Neural progenitor cell (in vitro differentiated cells): ENCODE data around the gene ZNF597. TPM values are rescaled to one million over a fixed set of nuclear protein-coding genes. Genes with fewer than 3 reads are reported as not detected.

ENCODE experiments used
- DNase-seq: peaks from one replicate; pipeline ENCODE4 v3.0.0-alpha.2; 2016; ENCODE audit warnings: low spot score
- H2AFZ ChIP-seq: fragments of 200-600 bp; sonication (generic); replicated peaks from 2 replicates; pipeline ENCODE4 v1.6.1; 2016; ENCODE audit warnings: antibody characterized with exemption
- H3F3A ChIP-seq: fragments of 200-600 bp; sonication (generic); 2 replicates; pipeline ENCODE4 v1.6.1; 2016; ENCODE audit warnings: antibody characterized with exemption, low read depth
- H3K27ac ChIP-seq: fragments of 200-600 bp; sonication (generic); 2 replicates; pipeline ENCODE4 v1.5.1; 2016; ENCODE audit warnings: mild to moderate bottlenecking
- H3K27me3 ChIP-seq: fragments of 200-600 bp; sonication (generic); 2 replicates; pipeline ENCODE4 v1.6.1; 2016; ENCODE audit warnings: mild to moderate bottlenecking, moderate library complexity
- H3K36me3 ChIP-seq: fragments of 200-600 bp; sonication (generic); 2 replicates; pipeline ENCODE4 v1.5.1; 2016
- H3K4me1 ChIP-seq: fragments of 200-600 bp; sonication (generic); 2 replicates; pipeline ENCODE4 v1.6.1; 2016; ENCODE audit warnings: mixed run types
- H3K4me2 ChIP-seq: fragments of 200-600 bp; sonication (generic); 2 replicates; pipeline ENCODE4 v1.6.1; 2016
- H3K4me3 ChIP-seq: fragments of 200-600 bp; sonication (generic); 2 replicates; pipeline ENCODE4 v1.5.1; 2016
- H3K79me2 ChIP-seq: fragments of 200-600 bp; sonication (generic); 2 replicates; pipeline ENCODE4 v1.6.1; 2016; ENCODE audit warnings: low read depth
- H3K9ac ChIP-seq: fragments of 200-600 bp; sonication (generic); 2 replicates; pipeline ENCODE4 v1.6.1; 2016
- H3K9me3 ChIP-seq: fragments of 200-600 bp; sonication (generic); 2 replicates; pipeline ENCODE4 v1.5.1; 2016; ENCODE audit warnings: low read depth
- H4K20me1 ChIP-seq: fragments of 200-600 bp; sonication (generic); 2 replicates; pipeline ENCODE4 v1.6.1; 2016; ENCODE audit warnings: low read depth
- H3K27ac Mint-ChIP-seq: 3 replicates; pipeline ENCODE4 v1.8.0; 2021; ENCODE audit warnings: mixed read lengths
- H3K27me3 Mint-ChIP-seq: 2 replicates; pipeline ENCODE4 v1.8.0; 2022; ENCODE audit warnings: low read depth, mild to moderate bottlenecking, inconsistent platforms, moderate library complexity, mixed read lengths; ENCODE audit not compliant: insufficient read depth
- H3K36me3 Mint-ChIP-seq: 3 replicates; pipeline ENCODE4 v1.8.0; 2021; ENCODE audit warnings: mixed read lengths
- H3K4me1 Mint-ChIP-seq: 3 replicates; pipeline ENCODE4 v1.8.0; 2021; ENCODE audit warnings: mixed read lengths
- H3K4me3 Mint-ChIP-seq: 3 replicates; pipeline ENCODE4 v1.8.0; 2021; ENCODE audit warnings: mild to moderate bottlenecking, moderate library complexity, mixed read lengths
- H3K9me3 Mint-ChIP-seq: 3 replicates; pipeline ENCODE4 v1.8.0; 2020; ENCODE audit warnings: mixed read lengths
- CTCF ChIP-seq: fragments of 200-600 bp; sonication (generic); IDR thresholded peaks from 2 replicates; pipeline ENCODE4 v1.5.1; 2017; ENCODE audit warnings: antibody characterized with exemption, mild to moderate bottlenecking
- EZH2 ChIP-seq: fragments of 200-600 bp; sonication (generic); IDR thresholded peaks from 2 replicates; pipeline ENCODE4 v1.6.1; 2017; ENCODE audit warnings: antibody characterized with exemption, mild to moderate bottlenecking, moderate library complexity
- EZH2phosphoT487 ChIP-seq: fragments of 200-600 bp; sonication (generic); IDR thresholded peaks from 2 replicates; pipeline ENCODE4 v1.6.1; 2017; ENCODE audit warnings: antibody characterized with exemption
- total RNA-seq: library from RNA; depleted of rRNA; stranded (reverse); fragments of >200 nt; gene quantifications from 2 replicates; pipeline ENCODE4 v1.2.3, GENCODE V29; 2015; ENCODE audit warnings: low replicate concordance

Gene ZNF597
- total RNA-seq, 1 donor from 2014 or later, result 1.4 TPM

- DNase-seq, result no peak
- Histone ChIP-seq H4K20me1 (peaks cover 19% of the 10 kb centered on the region), H3K36me3 (no peaks in the 10 kb centered on the region), H3K4me1 (no peaks in the 10 kb centered on the region), H3K9ac (no peak overlapping the region), H3K9me3 (no peaks in the 10 kb centered on the region), H3K4me2 (no peak overlapping the region), H3K27me3 (no peaks in the 10 kb centered on the region), H3F3A (no peaks in the 10 kb centered on the region), H3K4me3 (no peak overlapping the region), H3K79me2 (peaks cover 6% of the 10 kb centered on the region), H2AFZ (no peak overlapping the region), H3K27ac (no peak overlapping the region)
- no peaks in the 10 kb centered on the region for H3K4me1 Mint-ChIP-seq
- no peaks in the 10 kb centered on the region for H3K9me3 Mint-ChIP-seq
- peaks cover 29% of the 10 kb centered on the region for H3K36me3 Mint-ChIP-seq
- no peaks in the 10 kb centered on the region for H3K27me3 Mint-ChIP-seq
- H3K27ac Mint-ChIP-seq, result peak overlapping the region; percentile 15
- H3K4me3 Mint-ChIP-seq, result no peak overlapping the region
- TF ChIP-seq CTCF, result no peak
- no peak for TF ChIP-seq EZH2phosphoT487
- no peak for TF ChIP-seq EZH2
Measured at GRCh38 chr16:3482659-3483241, 39.4 kb upstream of the ZNF597 start.

GRCh38 chr16:3481696-3482658 is 38.7 kb upstream of the ZNF597 start:
- Mint-ChIP-seq H3K27ac (peak overlapping the region; percentile 59), H3K4me1 (no peaks in the 10 kb centered on the region), H3K4me3 (no peak overlapping the region), H3K36me3 (peaks cover 31% of the 10 kb centered on the region), H3K27me3 (no peaks in the 10 kb centered on the region), H3K9me3 (no peaks in the 10 kb centered on the region)
- Histone ChIP-seq H4K20me1 (peaks cover 19% of the 10 kb centered on the region), H3K9me3 (no peaks in the 10 kb centered on the region), H3K79me2 (peaks cover 11% of the 10 kb centered on the region), H3K4me2 (no peak overlapping the region), H3F3A (no peaks in the 10 kb centered on the region), H2AFZ (no peak overlapping the region), H3K4me3 (no peak overlapping the region), H3K9ac (no peak overlapping the region), H3K27ac (no peak overlapping the region), H3K27me3 (no peaks in the 10 kb centered on the region), H3K36me3 (no peaks in the 10 kb centered on the region), H3K4me1 (no peaks in the 10 kb centered on the region)
- DNase-seq, result no peak
- no peak for TF ChIP-seq CTCF
- no peak for TF ChIP-seq EZH2
- TF ChIP-seq EZH2phosphoT487, result no peak

GRCh38 chr16:3480901-3481695 is 37.8 kb upstream of the ZNF597 start:
- Histone ChIP-seq H3K36me3 (no peaks in the 10 kb centered on the region), H2AFZ (no peak overlapping the region), H3K4me1 (no peaks in the 10 kb centered on the region), H3K79me2 (peaks cover 12% of the 10 kb centered on the region), H4K20me1 (peaks cover 20% of the 10 kb centered on the region), H3K27ac (no peak overlapping the region), H3K9ac (no peak overlapping the region), H3K4me2 (no peak overlapping the region), H3K4me3 (no peak overlapping the region), H3K27me3 (no peaks in the 10 kb centered on the region), H3F3A (no peaks in the 10 kb centered on the region), H3K9me3 (no peaks in the 10 kb centered on the region)
- no peaks in the 10 kb centered on the region for H3K9me3 Mint-ChIP-seq
- H3K27me3 Mint-ChIP-seq, result no peaks in the 10 kb centered on the region
- H3K36me3 Mint-ChIP-seq, result peaks cover 29% of the 10 kb centered on the region
- no peak for DNase-seq
- H3K4me1 Mint-ChIP-seq, result no peaks in the 10 kb centered on the region
- TF ChIP-seq CTCF (no peak), EZH2 (no peak)
- no peak overlapping the region for H3K27ac Mint-ChIP-seq
- H3K4me3 Mint-ChIP-seq, result no peak overlapping the region
